Measurements from ENCODE around the gene DCDC2C. TPM values are rescaled to one million over a fixed set of nuclear protein-coding genes. Genes with fewer than 3 reads are reported as not detected.
A peak's percentile ranks its signal among the peaks of the same experiment; 100 is the strongest.

The DCDC2C gene
- polyA plus RNA-seq, 3 donors = not detected

GRCh38 chr2:3754795-3755194 is 51.4 kb downstream of the DCDC2C start:
- H3K36me3 Mint-ChIP-seq = no peaks in the 10 kb centered on the region
- H3K4me3 Mint-ChIP-seq = no peak overlapping the region
- no peaks in the 10 kb centered on the region for H3K4me1 Mint-ChIP-seq
- no peak for DNase-seq
- Histone ChIP-seq H3K9ac (ENCODE audit: insufficient read depth, low read length, poor library complexity, severe bottlenecking) (no peak overlapping the region), H2AFZ (ENCODE audit: insufficient read depth, low read depth, low read length, poor library complexity, severe bottlenecking) (no peak overlapping the region), H3K36me3 (replicated peaks in 1 of 2; ENCODE audit: control insufficient read depth in 1 of 2, insufficient read depth in 2 of 2, low read length in 2 of 2) (no peaks in the 10 kb centered on the region), H3K9me3 (replicated peaks in 1 of 2; ENCODE audit: control insufficient read depth in 1 of 2, insufficient read depth in 1 of 2, low read length in 2 of 2) (no peaks in the 10 kb centered on the region), H3K27ac (ENCODE audit: low read depth in 1 of 2, low read length in 2 of 2) (no peak overlapping the region), H3K4me2 (replicated peaks; ENCODE audit: extremely low read depth, low read length, poor library complexity, severe bottlenecking) (no peak overlapping the region), H3K4me1 (ENCODE audit: control insufficient read depth in 1 of 2, insufficient read depth in 2 of 2, low read length in 2 of 2) (no peaks in the 10 kb centered on the region), H3K27me3 (ENCODE audit: control insufficient read depth in 2 of 2, insufficient read depth in 2 of 2, low read length in 2 of 2) (no peaks in the 10 kb centered on the region), H4K20me1 (ENCODE audit: insufficient read depth, low read length) (no peaks in the 10 kb centered on the region), H3K79me2 (ENCODE audit: insufficient read depth, low read length) (no peaks in the 10 kb centered on the region), H3K4me3 (replicated peaks in 1 of 3; ENCODE audit: low read depth in 2 of 3, low read length in 3 of 3) (no peak overlapping the region)
- peak overlapping the region in 1 of 7 donors; percentile 51 for H3K27ac Mint-ChIP-seq
- 89% methylated on average over 3 of the region's 3 CpGs for WGBS (ENCODE audit: insufficient coverage)
- intact Hi-C loops (cut with micrococcal nuclease) = no loop called here
- peaks cover 0 to 5% (median 2%) of the 10 kb centered on the region in 3 donors for H3K27me3 Mint-ChIP-seq (ENCODE audit: low read depth in 3 of 3)
- H3K9me3 Mint-ChIP-seq = no peaks in the 10 kb centered on the region
- TF ChIP-seq CTCF (IDR thresholded peaks at IDR 0.05) = no peak

GRCh38 chr2:3755277-3755676 is 51.9 kb downstream of the DCDC2C start:
- intact Hi-C loops (cut with micrococcal nuclease) = no loop called here
- no peaks in the 10 kb centered on the region for H4K20me1 ChIP-seq (ENCODE audit: insufficient read depth, low read length)
- no peaks in the 10 kb centered on the region for H3K36me3 ChIP-seq (replicated peaks in 1 of 2; ENCODE audit: control insufficient read depth in 1 of 2, insufficient read depth in 2 of 2, low read length in 2 of 2)
- H3K4me1 ChIP-seq (ENCODE audit: control insufficient read depth in 1 of 2, insufficient read depth in 2 of 2, low read length in 2 of 2) = no peaks in the 10 kb centered on the region
- no peak overlapping the region for H3K9ac ChIP-seq (ENCODE audit: insufficient read depth, low read length, poor library complexity, severe bottlenecking)
- H3K79me2 ChIP-seq (ENCODE audit: insufficient read depth, low read length) = no peaks in the 10 kb centered on the region
- no peaks in the 10 kb centered on the region for H3K4me1 Mint-ChIP-seq
- no peak for TF ChIP-seq CTCF (IDR thresholded peaks at IDR 0.05)
- DNase-seq = no peak
- 95% methylated on average over 3 of the region's 3 CpGs for WGBS (ENCODE audit: insufficient coverage)
- H3K4me3 ChIP-seq (replicated peaks in 1 of 3; ENCODE audit: low read depth in 2 of 3, low read length in 3 of 3) = no peak overlapping the region
- no peaks in the 10 kb centered on the region for H3K36me3 Mint-ChIP-seq
- H3K4me3 Mint-ChIP-seq = no peak overlapping the region
- no peaks in the 10 kb centered on the region for H3K9me3 Mint-ChIP-seq
- no peaks in the 10 kb centered on the region for H3K9me3 ChIP-seq (replicated peaks in 1 of 2; ENCODE audit: control insufficient read depth in 1 of 2, insufficient read depth in 1 of 2, low read length in 2 of 2)
- no peak overlapping the region for H3K27ac Mint-ChIP-seq
- H2AFZ ChIP-seq (ENCODE audit: insufficient read depth, low read depth, low read length, poor library complexity, severe bottlenecking) = no peak overlapping the region
- H3K27me3 Mint-ChIP-seq (ENCODE audit: low read depth in 3 of 3) = peaks cover 0 to 5% (median 2%) of the 10 kb centered on the region in 3 donors
- no peak overlapping the region for H3K4me2 ChIP-seq (replicated peaks; ENCODE audit: extremely low read depth, low read length, poor library complexity, severe bottlenecking)
- no peaks in the 10 kb centered on the region for H3K27me3 ChIP-seq (ENCODE audit: control insufficient read depth in 2 of 2, insufficient read depth in 2 of 2, low read length in 2 of 2)
- no peak overlapping the region for H3K27ac ChIP-seq (ENCODE audit: low read depth in 1 of 2, low read length in 2 of 2)

Data from CD14-positive monocyte (primary cell).